Chondrocyte (in vitro differentiated cells): ENCODE measurements around the gene GMPPB. TPM values are rescaled to one million over a fixed set of nuclear protein-coding genes. Genes with fewer than 3 reads are reported as not detected.

Experiments
- DNase-seq: peaks from one replicate; pipeline ENCODE4 v3.0.0; 2021; ENCODE audit warnings: mixed read lengths, low spot score
- H3K27ac Mint-ChIP-seq: one replicate; pipeline ENCODE4 v1.8.0; 2021; ENCODE audit warnings: mild to moderate bottlenecking, moderate library complexity, mixed read lengths; ENCODE audit not compliant: unreplicated experiment
- H3K27me3 Mint-ChIP-seq: 2 replicates; pipeline ENCODE4 v1.8.0; 2021; ENCODE audit warnings: low read depth, mixed read lengths
- H3K36me3 Mint-ChIP-seq: 2 replicates; pipeline ENCODE4 v1.8.0; 2021; ENCODE audit warnings: low read depth, mixed read lengths
- H3K4me1 Mint-ChIP-seq: 2 replicates; pipeline ENCODE4 v1.8.0; 2021; ENCODE audit warnings: low read depth, mild to moderate bottlenecking, mixed read lengths
- H3K4me3 Mint-ChIP-seq: one replicate; pipeline ENCODE4 v1.8.0; 2021; ENCODE audit warnings: mild to moderate bottlenecking, moderate library complexity, mixed read lengths; ENCODE audit not compliant: unreplicated experiment
- H3K9me3 Mint-ChIP-seq: 2 replicates; pipeline ENCODE4 v1.8.0; 2021; ENCODE audit warnings: low read depth, mixed read lengths
- total RNA-seq: library from RNA; stranded (reverse); gene quantifications from 3 replicates; pipeline ENCODE4 v1.2.1, GENCODE V29; 2021
- TF ChIP-seq, protein P1 (sequence below): fragments of 200-600 bp; sonication (generic); IDR thresholded peaks from 2 replicates; pipeline ENCODE4 v1.5.0; 2021; ENCODE audit warnings: antibody characterized with exemption, mild to moderate bottlenecking, moderate library complexity

The GMPPB gene
- total RNA-seq, 1 donor from 2014 or later: 28.4 TPM

DNA sequence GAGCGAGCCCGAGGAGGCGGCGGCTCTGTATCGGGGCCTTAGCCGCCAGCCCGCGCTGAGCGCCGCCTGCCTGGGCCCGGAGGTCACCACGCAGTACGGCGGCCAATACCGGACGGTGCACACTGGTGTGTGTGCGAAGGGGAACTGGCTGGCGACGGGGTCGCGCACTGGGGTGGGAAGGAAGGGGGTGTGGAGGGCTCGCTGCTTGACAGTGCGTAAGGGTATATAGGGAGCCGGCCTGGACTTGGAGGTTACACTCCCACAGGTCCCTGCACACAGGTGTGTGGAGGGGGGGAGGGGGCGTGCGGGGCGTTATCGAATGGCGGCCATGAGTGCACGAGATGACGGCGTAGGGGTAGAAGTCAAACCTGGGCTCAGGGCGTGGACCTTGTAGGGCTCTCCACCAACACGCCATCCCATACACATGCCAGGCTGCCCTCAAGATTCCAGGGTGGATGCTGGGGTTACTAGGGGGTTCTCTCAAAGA is 49.2 kb downstream of the GMPPB start:
- H3K36me3 Mint-ChIP-seq: peaks cover 7% of the 10 kb centered on the region
- no peaks in the 10 kb centered on the region for H3K27me3 Mint-ChIP-seq
- peak overlapping the region; percentile 17 for H3K27ac Mint-ChIP-seq
- peaks cover 16% of the 10 kb centered on the region for H3K4me1 Mint-ChIP-seq
- no peaks in the 10 kb centered on the region for H3K9me3 Mint-ChIP-seq
- DNase-seq: no peak
- peak overlapping the region; percentile 90 for H3K4me3 Mint-ChIP-seq
- TF ChIP-seq, protein P1, sequence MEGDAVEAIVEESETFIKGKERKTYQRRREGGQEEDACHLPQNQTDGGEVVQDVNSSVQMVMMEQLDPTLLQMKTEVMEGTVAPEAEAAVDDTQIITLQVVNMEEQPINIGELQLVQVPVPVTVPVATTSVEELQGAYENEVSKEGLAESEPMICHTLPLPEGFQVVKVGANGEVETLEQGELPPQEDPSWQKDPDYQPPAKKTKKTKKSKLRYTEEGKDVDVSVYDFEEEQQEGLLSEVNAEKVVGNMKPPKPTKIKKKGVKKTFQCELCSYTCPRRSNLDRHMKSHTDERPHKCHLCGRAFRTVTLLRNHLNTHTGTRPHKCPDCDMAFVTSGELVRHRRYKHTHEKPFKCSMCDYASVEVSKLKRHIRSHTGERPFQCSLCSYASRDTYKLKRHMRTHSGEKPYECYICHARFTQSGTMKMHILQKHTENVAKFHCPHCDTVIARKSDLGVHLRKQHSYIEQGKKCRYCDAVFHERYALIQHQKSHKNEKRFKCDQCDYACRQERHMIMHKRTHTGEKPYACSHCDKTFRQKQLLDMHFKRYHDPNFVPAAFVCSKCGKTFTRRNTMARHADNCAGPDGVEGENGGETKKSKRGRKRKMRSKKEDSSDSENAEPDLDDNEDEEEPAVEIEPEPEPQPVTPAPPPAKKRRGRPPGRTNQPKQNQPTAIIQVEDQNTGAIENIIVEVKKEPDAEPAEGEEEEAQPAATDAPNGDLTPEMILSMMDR: peak; percentile 46

DNA sequence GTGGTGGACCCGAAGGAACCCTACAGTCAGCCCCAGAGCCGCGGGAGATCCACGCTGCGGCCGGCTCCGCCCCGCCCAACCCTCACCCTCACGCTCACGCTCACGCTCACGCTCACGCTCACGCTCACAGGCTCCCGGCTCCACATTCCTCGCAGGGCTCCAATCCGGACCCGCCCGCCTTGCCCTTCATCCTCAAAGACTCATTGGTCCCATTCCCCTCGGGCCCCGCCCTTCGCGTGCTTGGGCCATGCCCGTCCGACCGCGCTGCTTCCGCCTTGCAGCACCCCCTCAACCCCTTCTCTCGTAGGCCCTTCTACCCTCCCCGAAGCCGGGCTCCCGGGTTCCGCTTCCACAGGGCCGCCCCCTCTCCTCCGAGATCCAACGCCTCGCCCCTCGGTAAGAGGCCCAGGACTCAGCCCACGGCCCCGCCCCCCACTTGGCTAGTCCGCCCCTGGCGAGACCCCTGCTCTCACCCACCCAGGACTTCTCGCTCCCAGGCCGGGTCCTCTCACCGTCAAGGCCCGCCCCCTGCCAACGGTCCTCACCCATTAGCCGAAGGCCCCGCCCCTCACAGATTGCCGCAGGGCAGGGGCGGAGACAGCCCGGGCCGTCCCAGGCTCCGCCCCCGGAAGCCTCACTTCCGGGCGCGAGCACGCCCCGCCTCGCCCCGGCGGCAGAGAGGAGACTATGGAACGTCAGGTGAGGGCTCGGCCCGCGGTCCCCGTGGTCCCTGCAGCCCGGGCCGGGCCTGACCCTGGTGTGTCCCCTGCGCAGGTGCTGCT is 49.8 kb downstream of the GMPPB start, which contains the start of gene APEH:
Gene APEH, plus strand, starts transcription at position 637 of the 782 bp plus-strand sequence. Its CDS starts 51 bp downstream, at position 688.
- Mint-ChIP-seq H3K27me3 (no peaks in the 10 kb centered on the region), H3K36me3 (peaks cover 7% of the 10 kb centered on the region), H3K4me1 (peaks cover 18% of the 10 kb centered on the region), H3K9me3 (no peaks in the 10 kb centered on the region), H3K27ac (peak within 1 kb of the TSS; percentile 99), H3K4me3 (peak within 1 kb of the TSS; percentile 90)
- TF ChIP-seq, protein P1: no peak
- no peak for DNase-seq

DNA sequence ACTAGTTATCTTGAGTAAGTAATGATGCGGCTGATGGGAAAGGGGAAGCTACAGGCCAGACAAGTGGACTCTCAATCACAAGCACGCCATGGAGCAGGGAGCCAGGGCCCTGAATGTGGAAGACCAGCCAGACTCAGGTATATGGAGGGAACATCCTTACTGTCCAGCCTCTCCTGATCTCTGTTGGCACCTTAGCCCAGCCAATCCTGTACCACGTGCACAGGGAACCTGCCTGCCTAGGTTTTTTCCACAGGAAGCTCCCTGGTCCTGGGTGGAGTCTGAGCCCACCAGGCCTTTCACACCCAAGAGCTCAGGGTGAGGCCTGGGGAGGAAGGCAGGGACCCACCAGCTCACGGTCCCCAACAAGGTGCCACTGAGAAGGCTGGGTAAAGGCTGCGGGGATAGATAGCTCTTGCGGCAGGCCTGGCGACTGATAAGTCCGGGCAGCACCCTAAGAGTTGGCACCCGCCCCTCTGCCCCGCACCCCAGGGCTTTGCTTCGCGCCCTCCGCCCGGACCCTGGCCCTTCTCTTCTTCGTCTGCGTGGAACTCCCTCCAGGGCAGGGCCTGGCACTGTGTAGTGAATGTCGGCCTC is 50.5 kb downstream of the GMPPB start:
- no peaks in the 10 kb centered on the region for H3K9me3 Mint-ChIP-seq
- peaks cover 6% of the 10 kb centered on the region for H3K36me3 Mint-ChIP-seq

DNA sequence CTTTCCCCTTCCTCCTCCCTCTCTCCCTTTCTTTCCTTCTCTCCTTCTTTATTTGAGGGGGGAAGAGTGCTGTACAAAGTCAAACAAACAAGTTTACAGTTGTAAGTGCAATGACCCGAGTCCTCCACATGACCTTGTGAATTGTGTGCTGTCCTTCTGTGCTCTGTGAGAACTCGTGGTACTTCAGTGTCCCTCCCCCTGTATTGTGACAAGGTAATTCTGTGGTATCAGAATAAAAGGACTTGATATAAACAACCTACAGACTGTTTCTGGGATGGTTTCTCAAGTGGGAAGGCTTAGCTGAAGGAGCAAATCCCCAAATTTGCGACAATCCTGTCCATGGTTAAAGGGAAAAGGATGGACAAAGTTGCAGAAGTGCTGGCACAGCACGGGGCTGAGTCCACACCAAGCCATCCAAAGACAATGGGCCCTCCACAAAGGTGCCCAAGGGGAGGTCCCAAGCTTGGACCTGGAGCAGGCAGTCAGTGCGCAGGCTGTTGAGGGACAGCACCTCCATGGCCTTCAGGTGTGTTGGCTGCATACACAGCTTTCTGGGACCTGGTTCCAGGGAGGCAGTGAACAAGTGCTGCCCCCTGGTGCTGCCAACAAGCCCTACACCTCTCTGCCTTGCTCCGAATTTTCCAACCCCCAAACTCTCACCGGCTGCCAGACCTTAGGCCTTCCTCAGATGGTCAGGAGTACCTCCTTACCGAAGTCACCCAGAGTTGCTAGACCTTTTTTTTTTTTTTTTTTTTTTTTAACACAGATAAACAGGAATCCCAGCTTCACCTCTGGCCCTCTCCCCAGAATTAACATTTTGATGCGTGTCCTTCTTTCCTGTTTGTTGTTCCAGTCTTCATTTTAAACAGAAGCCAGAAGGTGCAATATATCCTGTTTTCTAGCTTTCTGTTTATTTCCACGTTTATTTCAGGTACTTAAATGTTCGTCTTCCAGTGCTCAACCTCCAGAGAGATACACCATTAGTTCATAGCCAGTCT is 52.2 kb downstream of the GMPPB start:
- DNase-seq: no peak
- H3K9me3 Mint-ChIP-seq: no peaks in the 10 kb centered on the region
- H3K4me3 Mint-ChIP-seq: no peak overlapping the region
- no peaks in the 10 kb centered on the region for H3K27me3 Mint-ChIP-seq
- H3K36me3 Mint-ChIP-seq: peaks cover 4% of the 10 kb centered on the region
- peaks cover 31% of the 10 kb centered on the region for H3K4me1 Mint-ChIP-seq
- TF ChIP-seq, protein P1: peak; percentile 93
- H3K27ac Mint-ChIP-seq: no peak overlapping the region

More for the DNA sequence above, 50.5 kb downstream of the GMPPB start:
- peaks cover 24% of the 10 kb centered on the region for H3K4me1 Mint-ChIP-seq
- peak overlapping the region; percentile 90 for H3K4me3 Mint-ChIP-seq
- TF ChIP-seq, protein P1: no peak
- no peaks in the 10 kb centered on the region for H3K27me3 Mint-ChIP-seq
- DNase-seq: no peak
- H3K27ac Mint-ChIP-seq: peak overlapping the region; percentile 99
